ENCODE data around the gene PRPH2. TPM values are rescaled to one million over a fixed set of nuclear protein-coding genes. Genes with fewer than 3 reads are reported as not detected.

The PRPH2 gene
- total RNA-seq, result under 1 TPM in 1 of 4 donors, not detected in 3; 0.16 TPM

GRCh38 chr6:42722497-42722896 is at the start of gene PRPH2:
TSS of gene PRPH2 (minus strand) at chr6:42722597. CDS start at chr6:42722334, 263 bp downstream.
- intact Hi-C loops (cut with DNase I; ENCODE audit: low total_unique reads), result loop anchor here (10.0 kb wide), 1 partner anchor 58 kb away; no protein-coding TSS in a partner anchor
- no peak for DNase-seq (ENCODE audit: low spot score in 2 of 2)
- no peak for TF ChIP-seq CTCF (IDR thresholded peaks at IDR 0.05)
- TF ChIP-seq POLR2A (IDR thresholded peaks at IDR 0.05), result no peak
- H3K4me3 ChIP-seq (ENCODE audit: low read depth, poor library complexity, severe bottlenecking), result no peak within 1 kb of the TSS
- 93 to 94% methylated on average over 6 of the region's 6 CpGs for WGBS, 2 donors

- 51 to 61% methylated on average over 3 of the region's 3 CpGs for WGBS, 2 donors
- TF ChIP-seq POLR2A (IDR thresholded peaks at IDR 0.05), result no peak
- TF ChIP-seq CTCF (IDR thresholded peaks at IDR 0.05), result no peak
- H3K4me3 ChIP-seq (ENCODE audit: low read depth, poor library complexity, severe bottlenecking), result no peak overlapping the region
- intact Hi-C loops (cut with DNase I; ENCODE audit: low total_unique reads), result no loop called here
- no peak for DNase-seq (ENCODE audit: low spot score in 2 of 2)
Measured at GRCh38 chr6:42771741-42772100, 49.3 kb upstream of the PRPH2 start.

GRCh38 chr6:42769836-42770235 is 47.4 kb upstream of the PRPH2 start:
- DNase-seq (ENCODE audit: low spot score in 2 of 2), result no peak
- WGBS, 2 donors, result 84 to 97% methylated on average over 2 of the region's 2 CpGs
- no peak overlapping the region for H3K4me3 ChIP-seq (ENCODE audit: low read depth, poor library complexity, severe bottlenecking)
- no peak for TF ChIP-seq CTCF (IDR thresholded peaks at IDR 0.05)
- TF ChIP-seq POLR2A (IDR thresholded peaks at IDR 0.05), result no peak
- intact Hi-C loops (cut with DNase I; ENCODE audit: low total_unique reads), result no loop called here

- TF ChIP-seq POLR2A (IDR thresholded peaks at IDR 0.05) (no peak), CTCF (IDR thresholded peaks at IDR 0.05) (no peak)
- 99 to 100% methylated on average over 4 of the region's 4 CpGs for WGBS, 2 donors
- no peak for DNase-seq (ENCODE audit: low spot score in 2 of 2)
- no peak overlapping the region for H3K4me3 ChIP-seq (ENCODE audit: low read depth, poor library complexity, severe bottlenecking)
- intact Hi-C loops (cut with DNase I; ENCODE audit: low total_unique reads), result no loop called here
Measured at GRCh38 chr6:42769051-42769450, 46.7 kb upstream of the PRPH2 start.

GRCh38 chr6:42766163-42766670 is 43.8 kb upstream of the PRPH2 start:
- TF ChIP-seq CTCF (IDR thresholded peaks at IDR 0.05) (no peak), POLR2A (IDR thresholded peaks at IDR 0.05) (no peak)
- intact Hi-C loops (cut with DNase I; ENCODE audit: low total_unique reads), result no loop called here
- DNase-seq (ENCODE audit: low spot score in 2 of 2), result no peak
- H3K4me3 ChIP-seq (ENCODE audit: low read depth, poor library complexity, severe bottlenecking), result no peak overlapping the region
- WGBS, 2 donors, result 82 to 91% methylated on average over 5 of the region's 5 CpGs

All from lower leg skin (tissue), 4 donors.